HepG2 (cell line): ENCODE data around the gene MRPL43. TPM values are rescaled to one million over a fixed set of nuclear protein-coding genes. Genes with fewer than 3 reads are reported as not detected.
A peak's percentile ranks its signal among the peaks of the same experiment; 100 is the strongest.

Source experiments
- AGO2 ChIP-seq: fragments of 200-400 bp; formaldehyde crosslinking; optimal IDR thresholded peaks from 2 replicates; pipeline ENCODE3; 2017; ENCODE audit warnings: mild to moderate bottlenecking, low read depth, low read length, moderate library complexity
- E2F5 ChIP-seq: sonication (generic); formaldehyde crosslinking; conservative IDR thresholded peaks from 2 replicates; pipeline ENCODE4 v1.4.0; 2020; ENCODE audit warnings: missing genetic modification reagents
- EED ChIP-seq: sonication (generic); formaldehyde crosslinking; IDR thresholded peaks from 2 replicates; pipeline ENCODE4 v1.5.0; 2020; ENCODE audit warnings: mild to moderate bottlenecking, missing genetic modification reagents
- FOXJ3 ChIP-seq: sonication (generic); formaldehyde crosslinking; IDR thresholded peaks from 2 replicates; pipeline ENCODE4 v1.4.0; 2020; ENCODE audit warnings: missing genetic modification reagents, mild to moderate bottlenecking, borderline replicate concordance
- GABPB1 ChIP-seq: IDR thresholded peaks from 2 replicates; pipeline ENCODE4 v1.6.1; 2016; ENCODE audit warnings: mild to moderate bottlenecking, missing genetic modification reagents, moderate library complexity, missing compliant biosample characterization
- HES4 ChIP-seq: sonication (generic); formaldehyde crosslinking; IDR thresholded peaks from 2 replicates; pipeline ENCODE4 v1.9.0; 2021; ENCODE audit warnings: mild to moderate bottlenecking, missing genetic modification reagents, borderline replicate concordance
- MBNL3 ChIP-seq: fragments of 250-450 bp; sonication (Bioruptor Pico); conservative IDR thresholded peaks from 2 replicates; pipeline ENCODE4 v1.8.0; 2022; ENCODE audit warnings: mild to moderate bottlenecking, inconsistent platforms
- MIER2 ChIP-seq: IDR thresholded peaks from 2 replicates; pipeline ENCODE4 v1.6.1; 2016; ENCODE audit warnings: missing biosample characterization, missing genetic modification reagents
- PAWR ChIP-seq: sonication (generic); formaldehyde crosslinking; IDR thresholded peaks from 2 replicates; pipeline ENCODE4 v1.4.0; 2020; ENCODE audit warnings: missing genetic modification reagents, mild to moderate bottlenecking, borderline replicate concordance
- PAX8 ChIP-seq: sonication (generic); formaldehyde crosslinking; IDR thresholded peaks from 2 replicates; pipeline ENCODE4 v1.8.0; 2022; ENCODE audit warnings: mild to moderate bottlenecking, missing genetic modification reagents, borderline replicate concordance
- REXO4 ChIP-seq: sonication (generic); formaldehyde crosslinking; IDR thresholded peaks from 2 replicates; pipeline ENCODE4 v1.8.0; 2022; ENCODE audit warnings: missing genetic modification reagents, mild to moderate bottlenecking, borderline replicate concordance
- SAFB2 ChIP-seq: sonication (generic); formaldehyde crosslinking; IDR thresholded peaks from 2 replicates; pipeline ENCODE4 v1.5.1; 2020; ENCODE audit warnings: missing genetic modification reagents, low read depth, mild to moderate bottlenecking, borderline replicate concordance
- SMYD3 ChIP-seq: sonication (generic); formaldehyde crosslinking; IDR thresholded peaks from 2 replicates; pipeline ENCODE4 v1.8.1; 2023; ENCODE audit warnings: mild to moderate bottlenecking, missing genetic modification reagents
- SNAPC2 ChIP-seq: sonication (generic); formaldehyde crosslinking; IDR thresholded peaks from 2 replicates; pipeline ENCODE4 v1.8.1; 2022; ENCODE audit warnings: mild to moderate bottlenecking, missing genetic modification reagents
- SP4 ChIP-seq: sonication (generic); formaldehyde crosslinking; IDR thresholded peaks from 2 replicates; pipeline ENCODE4 v1.8.1; 2023; ENCODE audit warnings: mild to moderate bottlenecking, missing genetic modification reagents
- SRSF1 ChIP-seq: fragments of 200-400 bp; formaldehyde crosslinking; optimal IDR thresholded peaks from 2 replicates; pipeline ENCODE3; 2017; ENCODE audit warnings: mild to moderate bottlenecking, low read depth, low read length, moderate library complexity
- TBP ChIP-seq: sonication (generic); formaldehyde crosslinking; IDR thresholded peaks from 2 replicates; pipeline ENCODE4 v1.5.0; 2020; ENCODE audit warnings: missing genetic modification reagents
- TRAFD1 ChIP-seq: sonication (generic); formaldehyde crosslinking; IDR thresholded peaks from 2 replicates; pipeline ENCODE4 v1.5.1; 2020; ENCODE audit warnings: missing genetic modification reagents, mild to moderate bottlenecking, borderline replicate concordance
- ZMYM2 ChIP-seq: sonication (generic); formaldehyde crosslinking; IDR thresholded peaks from 2 replicates; pipeline ENCODE4 v1.8.0; 2022; ENCODE audit warnings: mild to moderate bottlenecking, missing genetic modification reagents
- ZNF292 ChIP-seq: sonication (generic); formaldehyde crosslinking; IDR thresholded peaks from 2 replicates; pipeline ENCODE4 v1.8.1; 2022; ENCODE audit warnings: mild to moderate bottlenecking, low read depth, missing genetic modification reagents, borderline replicate concordance
- ZNF296 ChIP-seq: sonication (generic); formaldehyde crosslinking; conservative IDR thresholded peaks from 2 replicates; pipeline ENCODE4 v1.5.0; 2020; ENCODE audit warnings: mild to moderate bottlenecking, missing genetic modification reagents
- ZNF430 ChIP-seq: sonication (generic); formaldehyde crosslinking; IDR thresholded peaks from 2 replicates; pipeline ENCODE4 v1.9.0; 2021; ENCODE audit warnings: mild to moderate bottlenecking, missing genetic modification reagents
- ZNF615 ChIP-seq: sonication (generic); formaldehyde crosslinking; IDR thresholded peaks from 2 replicates; pipeline ENCODE4 v1.5.0; 2020; ENCODE audit warnings: mild to moderate bottlenecking, missing genetic modification reagents, borderline replicate concordance
- ZNF761 ChIP-seq: sonication (generic); formaldehyde crosslinking; conservative IDR thresholded peaks from 2 replicates; pipeline ENCODE4 v1.4.0; 2020; ENCODE audit warnings: mild to moderate bottlenecking, missing genetic modification reagents
- polyA plus RNA-seq, 8 experiments: library from polyadenylated mRNA; depleted of rRNA in 3 of 8; stranded (reverse) in 7 of 8; unstranded in 1 of 8; fragments of >200 nt; fragmentation: Illumina TruSeq in 4 of 8; extraction: Trizol in 4 of 8; gene quantifications; 2 replicates each; pipeline versions ENCODE4 v1.2.1 to v1.2.3, GENCODE V29; 2011 to 2016; ENCODE audit warnings: low read depth in 4 of 8, missing spikeins in 1 of 8, mixed read lengths in 1 of 8; ENCODE audit not compliant: insufficient read depth in 1 of 8
- total RNA-seq, 5 experiments: library from RNA; depleted of rRNA; stranded (reverse); fragments of >200 nt; fragmentation: Illumina TruSeq; extraction: Trizol; gene quantifications; 2 replicates each; pipeline ENCODE4 v1.2.3, GENCODE V29; 2016; ENCODE audit warnings: low read depth in 1 of 5

The MRPL43 gene
- total and polyA plus RNA-seq, 2 of the 13 experiments (the other 11 are each of a cell fraction or from before 2014, with no cell fraction given), result 71.0 to 73.7 TPM

GRCh38 chr10:100996678-100997359, 9.5 kb upstream of the MRPL43 start (continued):
- no peak; the same call in 1 of the 2 replicates for TF ChIP-seq ZNF430
- no peak for TF ChIP-seq ZNF296 (CRISPR knock-in tag)
- no peak; the same call in 1 of the 2 replicates for TF ChIP-seq SAFB2 (CRISPR knock-in tag)
- 0 out of 2 replicates have a peak, but pooled peaks have one; percentile 44 for TF ChIP-seq SP4 (CRISPR knock-in tag)
- TF ChIP-seq MBNL3 (CRISPR knock-in tag), result no peak
- no peak for TF ChIP-seq PAWR (CRISPR knock-in tag)
- TF ChIP-seq ZNF761 (CRISPR knock-in tag), result 0 out of 2 replicates have a peak, but pooled peaks have one; percentile 3
- TF ChIP-seq ZNF292 (CRISPR knock-in tag), result no peak
- TF ChIP-seq SRSF1, result no peak
- no peak for TF ChIP-seq REXO4 (CRISPR knock-in tag)
- no peak; the same call in 1 of the 2 replicates for TF ChIP-seq HES4 (CRISPR knock-in tag)
- TF ChIP-seq GABPB1 (CRISPR knock-in tag), result no peak
- TF ChIP-seq E2F5, result no peak
- TF ChIP-seq FOXJ3 (CRISPR knock-in tag), result no peak
- TF ChIP-seq MIER2 (CRISPR knock-in tag), result no peak
- peak; percentile 19 for TF ChIP-seq AGO2
- TF ChIP-seq TRAFD1, result no peak
- no peak for TF ChIP-seq SNAPC2 (CRISPR knock-in tag)
- no peak for TF ChIP-seq PAX8 (CRISPR knock-in tag)
- TF ChIP-seq EED (CRISPR knock-in tag), result no peak
- TF ChIP-seq ZNF615 (CRISPR knock-in tag), result 0 out of 2 replicates have a peak, but pooled peaks have one; percentile 18
- no peak for TF ChIP-seq TBP
- no peak for TF ChIP-seq SMYD3 (CRISPR knock-in tag)
- no peak for TF ChIP-seq ZMYM2 (CRISPR knock-in tag)
